HFF-Myc (cell line): ENCODE data around the gene TMEM40.
A peak's percentile ranks its signal among the peaks of the same experiment; 100 is the strongest.

Experiments used
- DNase-seq: peaks from one replicate; pipeline ENCODE4 v3.0.0-alpha.2; 2011; ENCODE audit warnings: low read depth; ENCODE audit errors: extremely low read depth
- H3K4me3 ChIP-seq: replicated peaks from 2 replicates; pipeline ENCODE4 v1.5.1; 2011; ENCODE audit warnings: low read depth, mild to moderate bottlenecking, control low read depth, low read length
- CTCF ChIP-seq: IDR thresholded peaks from 2 replicates; pipeline ENCODE4 v1.5.1; 2012; ENCODE audit warnings: mild to moderate bottlenecking, low read depth, low read length, control low read depth; ENCODE audit errors: missing control alignments

TMEM40 gene

GRCh38 chr3:12719984-12720898 lies 38.8 kb downstream of the TMEM40 start:
- peak; percentile 95 for TF ChIP-seq CTCF
- peak overlapping the region; percentile 24 for H3K4me3 ChIP-seq
- DNase-seq, result peak; percentile 71

GRCh38 chr3:12719541-12719940 lies 39.5 kb downstream of the TMEM40 start:
- no peak for DNase-seq
- peak overlapping the region; percentile 24 for H3K4me3 ChIP-seq

GRCh38 chr3:12716605-12717151 lies 42.4 kb downstream of the TMEM40 start:
- no peak for TF ChIP-seq CTCF
- DNase-seq, result no peak
- no peak overlapping the region for H3K4me3 ChIP-seq

More at GRCh38 chr3:12719541-12719940, 39.5 kb downstream of the TMEM40 start:
- no peak for TF ChIP-seq CTCF

GRCh38 chr3:12714278-12714677 lies 44.8 kb downstream of the TMEM40 start:
- H3K4me3 ChIP-seq, result no peak overlapping the region
- no peak for TF ChIP-seq CTCF
- DNase-seq, result no peak

GRCh38 chr3:12710062-12710461 lies 49.0 kb downstream of the TMEM40 start:
- H3K4me3 ChIP-seq, result no peak overlapping the region
- DNase-seq, result no peak

GRCh38 chr3:12709334-12709733 lies 49.7 kb downstream of the TMEM40 start:
- TF ChIP-seq CTCF, result no peak
- no peak overlapping the region for H3K4me3 ChIP-seq
- DNase-seq, result no peak

More at GRCh38 chr3:12710062-12710461, 49.0 kb downstream of the TMEM40 start:
- TF ChIP-seq CTCF, result no peak
